Measurements from ENCODE around the gene SETD1B. TPM values are rescaled to one million over a fixed set of nuclear protein-coding genes. Genes with fewer than 3 reads are reported as not detected.
A peak's percentile ranks its signal among the peaks of the same experiment; 100 is the strongest.
"Not testable (repeated sequence)": the region's sequence is repeated elsewhere in the genome, so short reads cannot be mapped to it uniquely, and the experiment has no call there.

SETD1B gene
- total RNA-seq, 1 donor from 2014 or later = 19.4 TPM

DNA sequence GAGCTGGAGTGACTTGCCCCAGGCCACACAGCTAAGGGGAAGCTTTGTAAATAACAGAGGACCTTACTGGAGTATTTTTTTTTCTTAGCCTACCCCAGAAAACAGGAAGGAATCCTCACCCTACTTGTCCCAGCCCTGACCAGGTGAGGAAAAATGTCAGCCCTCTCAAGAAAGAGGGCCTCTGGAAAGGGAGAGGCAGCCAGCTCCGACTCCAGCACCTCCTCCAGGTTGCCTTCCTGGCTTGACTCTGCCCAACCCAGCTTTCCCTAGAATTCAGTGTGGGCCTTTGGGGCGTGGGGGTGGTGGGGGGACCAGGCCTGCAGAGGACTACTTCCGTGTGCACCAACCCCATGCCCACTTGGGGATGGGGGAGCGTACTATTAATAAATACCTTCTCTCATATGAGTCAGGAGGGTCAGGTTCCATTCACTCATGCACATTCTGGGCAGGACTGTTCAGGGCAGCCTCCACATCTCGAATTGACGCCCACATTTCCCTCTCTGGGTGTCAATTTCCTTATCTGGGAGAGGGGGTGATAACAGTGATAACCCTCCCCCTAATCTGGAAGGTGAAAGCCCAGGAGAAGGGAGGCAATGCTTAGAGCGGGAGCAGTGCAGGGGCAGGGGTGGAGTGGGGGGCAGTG, 15.5 kb upstream of the SETD1B start:
- H3K27ac Mint-ChIP-seq (ENCODE audit: unreplicated experiment) = no peak overlapping the region
- TF ChIP-seq, protein P1, sequence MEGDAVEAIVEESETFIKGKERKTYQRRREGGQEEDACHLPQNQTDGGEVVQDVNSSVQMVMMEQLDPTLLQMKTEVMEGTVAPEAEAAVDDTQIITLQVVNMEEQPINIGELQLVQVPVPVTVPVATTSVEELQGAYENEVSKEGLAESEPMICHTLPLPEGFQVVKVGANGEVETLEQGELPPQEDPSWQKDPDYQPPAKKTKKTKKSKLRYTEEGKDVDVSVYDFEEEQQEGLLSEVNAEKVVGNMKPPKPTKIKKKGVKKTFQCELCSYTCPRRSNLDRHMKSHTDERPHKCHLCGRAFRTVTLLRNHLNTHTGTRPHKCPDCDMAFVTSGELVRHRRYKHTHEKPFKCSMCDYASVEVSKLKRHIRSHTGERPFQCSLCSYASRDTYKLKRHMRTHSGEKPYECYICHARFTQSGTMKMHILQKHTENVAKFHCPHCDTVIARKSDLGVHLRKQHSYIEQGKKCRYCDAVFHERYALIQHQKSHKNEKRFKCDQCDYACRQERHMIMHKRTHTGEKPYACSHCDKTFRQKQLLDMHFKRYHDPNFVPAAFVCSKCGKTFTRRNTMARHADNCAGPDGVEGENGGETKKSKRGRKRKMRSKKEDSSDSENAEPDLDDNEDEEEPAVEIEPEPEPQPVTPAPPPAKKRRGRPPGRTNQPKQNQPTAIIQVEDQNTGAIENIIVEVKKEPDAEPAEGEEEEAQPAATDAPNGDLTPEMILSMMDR (IDR thresholded peaks at IDR 0.05) = no peak

DNA sequence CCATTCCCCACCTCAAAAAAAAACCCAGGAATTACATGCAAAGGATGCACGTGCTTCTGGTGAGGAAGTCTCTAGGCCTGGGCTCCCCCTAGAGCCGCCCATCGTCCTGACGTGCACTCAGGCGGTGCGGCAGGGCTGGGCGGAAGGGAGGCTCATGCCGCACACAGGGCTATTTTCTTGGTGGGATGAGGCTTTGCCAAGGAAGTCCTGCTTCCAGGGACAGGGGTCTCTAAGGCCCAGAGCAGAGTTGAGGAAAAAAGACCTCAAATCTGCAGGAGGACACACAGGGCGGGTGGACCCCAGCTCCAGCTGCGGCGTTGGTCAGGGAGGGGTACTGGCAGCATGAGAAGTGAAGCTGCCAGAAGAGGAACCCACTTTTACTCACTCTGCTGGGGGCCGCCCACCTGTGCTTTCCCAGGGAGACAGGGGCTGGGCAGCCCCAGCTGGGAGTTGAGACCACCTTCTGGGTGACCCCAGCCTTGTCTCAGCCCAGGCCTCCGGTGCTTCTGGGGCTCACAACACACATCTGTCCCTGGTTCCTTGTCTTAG, 14.5 kb upstream of the SETD1B start:
- H3K9me3 Mint-ChIP-seq (ENCODE audit: low read depth) = no peaks in the 10 kb centered on the region
- no peaks in the 10 kb centered on the region for H3K27me3 Mint-ChIP-seq (ENCODE audit: low read depth)
- no peak overlapping the region for H3K4me3 Mint-ChIP-seq (ENCODE audit: unreplicated experiment)
- DNase-seq (ENCODE audit: low spot score) = no peak
- no peaks in the 10 kb centered on the region for H3K36me3 Mint-ChIP-seq (ENCODE audit: low read depth)
- H3K27ac Mint-ChIP-seq (ENCODE audit: unreplicated experiment) = peak overlapping the region; percentile 81
- TF ChIP-seq, protein P1 (IDR thresholded peaks at IDR 0.05) = no peak
- peaks cover 27% of the 10 kb centered on the region for H3K4me1 Mint-ChIP-seq (ENCODE audit: low read depth)

More for the DNA sequence above, 15.5 kb upstream of the SETD1B start:
- Mint-ChIP-seq H3K27me3 (ENCODE audit: low read depth) (no peaks in the 10 kb centered on the region), H3K9me3 (ENCODE audit: low read depth) (no peaks in the 10 kb centered on the region), H3K4me3 (ENCODE audit: unreplicated experiment) (no peak overlapping the region), H3K4me1 (ENCODE audit: low read depth) (peaks cover 30% of the 10 kb centered on the region), H3K36me3 (ENCODE audit: low read depth) (no peaks in the 10 kb centered on the region)
- no peak for DNase-seq (ENCODE audit: low spot score)

DNA sequence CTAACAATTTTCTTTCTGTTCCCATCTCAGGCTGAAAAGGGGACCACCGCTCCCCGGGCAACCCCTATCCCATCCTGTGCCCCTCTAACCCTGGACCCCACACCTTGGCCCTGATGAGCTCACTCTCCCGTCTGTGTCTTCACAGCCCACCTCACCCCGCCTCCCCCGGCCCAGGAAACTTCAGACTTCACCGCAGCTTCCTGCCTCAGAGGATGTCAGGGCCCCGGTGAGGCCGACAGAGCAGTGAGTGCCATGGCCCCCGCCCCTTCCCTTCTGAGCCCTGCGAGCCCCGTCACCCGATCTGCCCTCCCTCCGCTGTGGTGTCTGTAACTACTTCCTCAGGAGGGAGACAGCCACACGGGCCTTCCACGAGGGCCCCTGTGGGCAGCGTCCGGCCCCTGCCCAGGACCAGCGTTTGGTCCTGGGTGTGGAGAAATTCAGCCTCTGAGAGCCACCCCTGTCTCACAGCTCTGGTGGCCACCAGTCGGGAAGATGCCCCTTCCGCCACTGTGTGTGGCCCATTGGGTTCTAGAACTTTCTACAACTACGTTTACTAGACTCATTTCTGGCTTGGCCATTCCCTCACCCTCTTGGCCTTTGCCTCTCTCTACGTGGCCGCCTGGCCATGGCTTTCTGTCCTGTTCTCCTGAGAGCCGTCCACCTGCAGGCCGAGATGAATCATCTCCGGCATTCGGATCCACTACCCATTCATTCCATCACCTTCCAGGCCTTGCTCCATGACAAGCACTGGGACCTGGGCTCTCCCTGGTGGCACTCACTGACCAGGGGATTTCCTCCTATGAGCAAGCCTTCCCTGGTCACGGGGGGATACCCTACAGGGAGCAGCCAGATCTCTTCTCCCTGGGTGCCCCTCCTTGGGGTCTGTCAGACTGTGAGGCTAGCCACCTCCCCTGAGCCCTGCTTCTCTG, 13.7 kb upstream of the SETD1B start:
- H3K9me3 Mint-ChIP-seq (ENCODE audit: low read depth) = no peaks in the 10 kb centered on the region
- no peaks in the 10 kb centered on the region for H3K27me3 Mint-ChIP-seq (ENCODE audit: low read depth)
- no peak for DNase-seq (ENCODE audit: low spot score)
- H3K27ac Mint-ChIP-seq (ENCODE audit: unreplicated experiment) = peak overlapping the region; percentile 81
- TF ChIP-seq, protein P1 (IDR thresholded peaks at IDR 0.05) = no peak
- H3K4me1 Mint-ChIP-seq (ENCODE audit: low read depth) = peaks cover 28% of the 10 kb centered on the region
- H3K4me3 Mint-ChIP-seq (ENCODE audit: unreplicated experiment) = no peak overlapping the region
- H3K36me3 Mint-ChIP-seq (ENCODE audit: low read depth) = peaks cover 1% of the 10 kb centered on the region

DNA sequence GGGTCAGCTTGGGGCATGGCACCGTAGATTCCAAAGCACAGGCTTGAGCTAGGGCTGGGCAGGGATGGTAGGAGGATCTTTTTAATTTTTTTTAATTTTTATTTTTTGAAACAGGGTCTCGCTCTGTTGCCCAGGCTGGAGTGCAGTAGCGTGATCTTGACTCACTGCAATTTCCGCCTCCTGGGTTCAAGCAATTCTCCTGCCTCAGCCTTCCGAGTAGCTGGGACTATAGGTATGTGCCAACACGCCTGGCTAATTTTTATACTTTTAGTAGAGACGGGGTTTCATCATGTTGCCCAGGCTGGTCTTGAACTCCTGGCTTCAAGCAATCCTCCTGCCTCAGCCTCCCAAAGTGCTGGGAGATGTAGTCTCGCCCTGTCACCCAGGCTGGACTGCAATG, 13.0 kb upstream of the SETD1B start:
- H3K27me3 Mint-ChIP-seq (ENCODE audit: low read depth); DNase-seq (ENCODE audit: low spot score); H3K27ac Mint-ChIP-seq (ENCODE audit: unreplicated experiment); H3K36me3 Mint-ChIP-seq (ENCODE audit: low read depth); H3K4me3 Mint-ChIP-seq (ENCODE audit: unreplicated experiment); H3K9me3 Mint-ChIP-seq (ENCODE audit: low read depth): not testable (repeated sequence)
- H3K4me1 Mint-ChIP-seq (ENCODE audit: low read depth) = peaks cover 34% of the 10 kb centered on the region

DNA sequence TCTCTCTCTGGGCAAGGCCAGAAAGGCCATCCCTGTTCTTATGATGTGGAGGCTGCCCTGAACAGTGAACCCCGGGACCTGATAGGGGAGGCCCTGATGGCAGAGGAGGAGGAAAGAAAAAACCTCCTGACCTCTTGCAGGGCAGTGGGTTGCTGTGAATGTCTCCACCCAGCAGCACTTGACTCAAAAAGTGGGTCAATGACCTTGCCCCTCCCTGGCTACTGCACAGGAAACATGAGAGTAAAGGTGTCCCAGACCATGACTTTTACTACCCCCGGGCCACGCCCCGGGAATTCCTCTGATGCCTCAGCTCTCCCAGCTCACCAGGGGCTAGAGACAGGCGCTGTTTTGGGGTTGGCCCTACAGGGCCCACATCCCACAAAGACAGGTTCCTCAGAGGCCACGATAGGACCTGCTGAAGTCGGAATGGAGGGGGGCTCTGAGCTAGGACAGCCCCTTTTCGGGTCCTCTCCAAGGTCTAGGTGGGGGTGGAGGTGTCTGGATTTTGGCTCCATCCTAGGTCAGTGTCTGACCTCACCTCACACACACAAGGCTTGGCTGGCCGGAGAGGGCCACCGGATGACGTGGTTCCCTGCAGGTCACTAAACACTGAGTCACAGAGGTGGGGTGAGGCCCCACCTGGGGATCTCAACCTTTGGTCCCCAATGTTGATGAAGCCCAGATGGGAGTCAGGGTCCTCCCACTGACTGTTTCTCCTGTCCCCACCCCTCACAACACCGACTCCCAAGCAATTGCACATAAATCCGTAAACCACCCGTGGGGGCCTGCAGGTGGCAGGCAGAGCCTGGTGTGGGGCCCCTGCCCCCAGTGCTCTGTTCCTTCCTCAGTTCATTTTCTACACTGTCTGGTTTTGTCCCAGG, 11.9 kb upstream of the SETD1B start:
- Mint-ChIP-seq H3K27ac (ENCODE audit: unreplicated experiment) (no peak overlapping the region), H3K4me3 (ENCODE audit: unreplicated experiment) (no peak overlapping the region), H3K27me3 (ENCODE audit: low read depth) (no peaks in the 10 kb centered on the region), H3K9me3 (ENCODE audit: low read depth) (no peaks in the 10 kb centered on the region), H3K4me1 (ENCODE audit: low read depth) (peaks cover 41% of the 10 kb centered on the region), H3K36me3 (ENCODE audit: low read depth) (peaks cover 1% of the 10 kb centered on the region)
- DNase-seq (ENCODE audit: low spot score) = no peak
- TF ChIP-seq, protein P1 (IDR thresholded peaks at IDR 0.05) = no peak

Measured in chondrocyte (in vitro differentiated cells).